IPS DF 6.9 (cell line): ENCODE results near the gene SMIM20.

Experiments
- DNase-seq: peaks from one replicate; pipeline ENCODE4 v3.0.0-alpha.2; 2013; ENCODE audit warnings: low read depth, low spot score
- H3K27ac ChIP-seq: one replicate; pipeline ENCODE4 v1.5.1; 2013; ENCODE audit warnings: low read length, control low read depth
- H3K27me3 ChIP-seq: 2 replicates; pipeline ENCODE4 v1.6.1; 2013; ENCODE audit warnings: mild to moderate bottlenecking, low read length; ENCODE audit not compliant: control insufficient read depth, insufficient read depth
- H3K36me3 ChIP-seq: 2 replicates; pipeline ENCODE4 v1.6.1; 2013; ENCODE audit warnings: low read length; ENCODE audit not compliant: control insufficient read depth, insufficient read depth
- H3K4me1 ChIP-seq: 2 replicates; pipeline ENCODE4 v1.6.1; 2013; ENCODE audit warnings: low read length; ENCODE audit not compliant: control insufficient read depth, insufficient read depth
- H3K4me3 ChIP-seq: 2 replicates; pipeline ENCODE4 v1.5.1; 2013; ENCODE audit warnings: mild to moderate bottlenecking, low read length
- H3K9me3 ChIP-seq: 2 replicates; pipeline ENCODE4 v1.6.1; 2013; ENCODE audit warnings: low read length, inconsistent platforms; ENCODE audit not compliant: control insufficient read depth, insufficient read depth
- WGBS: extraction: QIAGEN DNeasy Blood & Tissue Kit; methylation state at CpG from one replicate; pipeline ENCODE4 v1.1.7; 2013; ENCODE audit warnings: mixed read lengths, missing lambda C conversion rate; ENCODE audit not compliant: insufficient read length, insufficient coverage; 5-methylcytosine and 5-hydroxymethylcytosine counted together

The SMIM20 gene

DNA sequence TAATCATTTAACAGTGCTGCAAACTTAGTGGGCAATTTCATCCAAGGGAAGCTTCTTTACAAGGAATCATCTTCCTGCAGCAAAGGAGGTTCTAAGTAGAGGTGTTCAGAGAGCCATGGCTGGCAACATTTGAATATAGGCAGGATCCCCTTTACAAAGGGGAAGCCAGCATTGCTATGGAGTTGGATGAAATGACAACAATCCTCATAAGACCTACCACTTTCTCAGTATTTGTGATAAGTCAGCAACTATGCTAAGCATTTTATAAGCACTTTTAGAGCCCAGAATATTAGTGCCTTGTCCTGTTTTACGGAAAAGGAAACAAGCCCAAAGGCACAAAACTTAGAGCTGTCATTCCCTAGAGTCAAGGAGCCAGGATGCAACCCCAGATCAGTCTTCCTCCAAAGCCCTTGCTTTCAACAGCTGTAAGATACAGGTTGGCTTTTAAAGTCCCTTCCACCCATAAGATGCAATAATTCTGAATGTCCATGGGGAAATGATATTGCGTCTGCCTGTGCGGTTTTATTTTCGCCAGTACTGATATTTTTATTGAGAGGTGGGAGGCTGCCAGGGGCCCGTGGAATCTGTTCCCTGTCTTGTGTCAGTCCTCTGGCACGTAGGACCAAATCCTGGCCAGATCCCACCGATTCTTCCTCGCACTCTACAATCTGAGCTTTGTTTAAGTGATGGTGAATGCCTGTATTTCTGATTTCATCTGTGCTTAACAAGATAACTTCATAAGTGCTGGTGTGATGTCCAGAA, 59.1 kb downstream of the SMIM20 start:
- no peak for DNase-seq
- no CpG with 5 or more reads among the region's 8 CpGs for WGBS

DNA sequence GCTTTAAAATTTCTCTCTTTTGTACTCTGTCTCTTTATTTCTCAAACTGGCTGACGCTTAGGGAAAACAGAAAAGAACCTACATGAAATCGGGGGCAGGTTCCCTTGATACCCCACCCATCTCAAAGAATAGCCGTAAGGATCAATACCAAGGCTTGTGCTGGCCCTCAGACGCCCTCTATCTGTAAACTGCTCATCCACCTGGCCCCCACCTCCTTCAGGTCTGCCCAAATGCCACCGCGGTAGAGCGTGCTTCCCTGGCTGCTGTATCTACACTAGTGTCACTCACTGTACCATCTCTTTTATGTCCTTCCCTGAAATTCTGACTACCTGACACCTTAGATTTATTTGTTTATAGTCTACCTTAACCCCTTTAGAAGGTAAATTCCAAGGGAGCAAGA, 62.8 kb downstream of the SMIM20 start:
- H3K27ac ChIP-seq = no peak overlapping the region
- DNase-seq = no peak
- no peaks in the 10 kb centered on the region for H3K9me3 ChIP-seq
- no CpG with 5 or more reads among the region's 7 CpGs for WGBS
- no peaks in the 10 kb centered on the region for H3K27me3 ChIP-seq
- no peaks in the 10 kb centered on the region for H3K36me3 ChIP-seq
- peaks cover 3% of the 10 kb centered on the region for H3K4me1 ChIP-seq
- no peak overlapping the region for H3K4me3 ChIP-seq

More for the DNA sequence above, 59.1 kb downstream of the SMIM20 start:
- peaks cover 1% of the 10 kb centered on the region for H3K4me1 ChIP-seq
- H3K4me3 ChIP-seq = no peak overlapping the region
- H3K27me3 ChIP-seq = no peaks in the 10 kb centered on the region
- H3K36me3 ChIP-seq = no peaks in the 10 kb centered on the region
- no peak overlapping the region for H3K27ac ChIP-seq
- H3K9me3 ChIP-seq = no peaks in the 10 kb centered on the region

DNA sequence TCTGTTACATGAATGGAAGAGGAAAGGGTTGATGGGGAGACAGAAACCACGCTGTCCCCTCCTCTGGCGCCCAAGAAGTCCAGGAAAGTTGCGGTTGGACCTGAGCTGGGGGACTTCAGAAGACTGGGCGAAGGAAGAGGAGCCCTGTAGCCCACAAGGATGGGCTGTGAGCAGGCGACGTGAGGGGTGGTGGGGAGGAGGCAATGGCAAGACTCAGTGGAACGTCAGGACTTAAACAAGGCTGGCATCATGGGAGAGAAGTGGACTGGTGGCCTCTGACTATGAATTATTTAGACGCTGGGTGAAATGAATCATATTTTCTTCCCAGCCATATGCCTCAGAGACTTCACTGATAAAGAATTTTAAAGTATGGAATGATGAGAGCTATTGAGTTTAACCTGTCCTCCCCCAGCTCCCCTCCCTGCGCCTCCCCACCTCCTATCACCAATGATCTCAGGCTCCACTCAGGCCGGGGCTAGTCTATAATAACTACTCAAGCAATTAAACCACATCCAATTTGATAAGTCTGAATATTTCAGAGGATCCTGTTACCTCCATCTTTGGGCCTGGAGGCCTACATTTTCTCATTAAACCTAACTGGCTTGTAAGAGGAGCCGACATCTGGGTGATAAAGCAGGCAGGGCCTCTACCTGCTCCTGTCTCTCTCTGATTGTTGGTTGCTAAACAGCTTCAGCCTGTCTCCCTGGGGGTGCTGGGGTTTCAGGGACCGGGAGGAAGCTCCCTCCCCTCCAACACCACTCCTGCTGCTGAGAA, 63.6 kb downstream of the SMIM20 start:
- Histone ChIP-seq H3K27ac (no peak overlapping the region), H3K27me3 (no peaks in the 10 kb centered on the region), H3K4me1 (peaks cover 3% of the 10 kb centered on the region), H3K36me3 (no peaks in the 10 kb centered on the region), H3K4me3 (no peak overlapping the region), H3K9me3 (no peaks in the 10 kb centered on the region)
- WGBS = no CpG with 5 or more reads among the region's 12 CpGs
- no peak for DNase-seq

DNA sequence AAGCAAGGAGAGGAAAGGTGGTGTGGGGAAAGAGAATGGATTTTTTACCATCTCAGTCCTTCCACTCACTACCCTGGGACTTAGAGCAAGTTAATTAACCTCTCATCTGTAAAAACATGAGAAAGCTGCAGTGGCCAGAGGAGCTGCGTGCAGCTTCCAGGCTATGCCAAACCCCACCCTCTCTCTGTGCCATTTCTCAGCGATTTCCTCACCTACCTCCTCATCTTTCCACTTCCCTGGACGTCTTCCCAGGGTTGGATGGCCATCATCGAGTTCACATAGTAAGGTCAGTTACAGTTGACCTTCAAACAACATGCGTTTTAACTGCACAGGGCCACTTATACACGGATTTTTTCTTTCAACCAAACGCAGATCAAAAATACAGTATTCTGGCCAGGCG, 64.3 kb downstream of the SMIM20 start:
- no peak for DNase-seq
- no peak overlapping the region for H3K27ac ChIP-seq
- no peak overlapping the region for H3K4me3 ChIP-seq
- no peaks in the 10 kb centered on the region for H3K27me3 ChIP-seq
- WGBS = no CpG with 5 or more reads among the region's 8 CpGs
- no peaks in the 10 kb centered on the region for H3K9me3 ChIP-seq
- peaks cover 3% of the 10 kb centered on the region for H3K4me1 ChIP-seq
- H3K36me3 ChIP-seq = no peaks in the 10 kb centered on the region
